HepG2 (cell line): ENCODE results near the gene ZSCAN2. TPM values are rescaled to one million over a fixed set of nuclear protein-coding genes. Genes with fewer than 3 reads are reported as not detected.

ENCODE experiments used
- ARID5B ChIP-seq: IDR thresholded peaks from 2 replicates; pipeline ENCODE4 v1.4.0; 2020; ENCODE audit warnings: mild to moderate bottlenecking, missing genetic modification reagents
- ARNTL ChIP-seq: sonication (generic); formaldehyde crosslinking; IDR thresholded peaks from 2 replicates; pipeline ENCODE4 v1.4.0; 2020; ENCODE audit warnings: mild to moderate bottlenecking, missing genetic modification reagents
- CREB1 ChIP-seq, 2 experiments: fragments of 450-650 bp in 1 of 2; IDR thresholded peaks; 2 replicates each; pipeline ENCODE4 v1.6.1; 2016 to 2017; ENCODE audit warnings: control low read depth in 1 of 2, mild to moderate bottlenecking in 1 of 2, missing compliant biosample characterization in 1 of 2, missing genetic modification characterization in 1 of 2
- EZH2 ChIP-seq: conservative IDR thresholded peaks from 2 replicates; pipeline ENCODE4 v1.6.1; 2012; ENCODE audit warnings: mild to moderate bottlenecking, low read depth, low read length, moderate library complexity
- GZF1 ChIP-seq: sonication (generic); formaldehyde crosslinking; IDR thresholded peaks from 2 replicates; pipeline ENCODE4 v1.5.1; 2020; ENCODE audit warnings: mild to moderate bottlenecking, missing genetic modification reagents
- KDM2A ChIP-seq: sonication (generic); formaldehyde crosslinking; IDR thresholded peaks from 2 replicates; pipeline ENCODE4 v1.4.0; 2020; ENCODE audit warnings: low read depth, missing genetic modification reagents, borderline replicate concordance
- KLF9 ChIP-seq: IDR thresholded peaks from 2 replicates; pipeline ENCODE4 v1.6.1; 2016; ENCODE audit warnings: low read depth
- MAFK ChIP-seq, 2 experiments: IDR thresholded peaks in 1 of 2; conservative IDR thresholded peaks in 1 of 2; 2 replicates each; pipeline ENCODE4 v1.6.1; 2011; ENCODE audit warnings: improper control_type of control experiment in 2 of 2, low read length in 2 of 2
- NFYC ChIP-seq: IDR thresholded peaks from 2 replicates; pipeline ENCODE4 v1.6.1; 2016; ENCODE audit warnings: missing genetic modification reagents, missing compliant biosample characterization
- PITX1 ChIP-seq: sonication (generic); formaldehyde crosslinking; IDR thresholded peaks from 2 replicates; pipeline ENCODE4 v1.5.1; 2020; ENCODE audit warnings: mild to moderate bottlenecking, missing genetic modification reagents
- PREB ChIP-seq: sonication (generic); formaldehyde crosslinking; IDR thresholded peaks from 2 replicates; pipeline ENCODE4 v1.4.0; 2020; ENCODE audit warnings: missing genetic modification reagents
- RARG ChIP-seq: sonication (generic); formaldehyde crosslinking; IDR thresholded peaks from 2 replicates; pipeline ENCODE4 v1.4.0; 2020; ENCODE audit warnings: low read depth, mild to moderate bottlenecking, missing genetic modification reagents
- RFX5 ChIP-seq: IDR thresholded peaks from 2 replicates; pipeline ENCODE4 v1.6.1; 2011; ENCODE audit warnings: low read depth, low read length, improper control_type of control experiment
- SIN3B ChIP-seq: fragments of 150-350 bp; IDR thresholded peaks from 2 replicates; pipeline ENCODE4 v1.6.1; 2014; ENCODE audit warnings: low read length
- SYNCRIP ChIP-seq: fragments of 200-400 bp; formaldehyde crosslinking; IDR thresholded peaks from 2 replicates; pipeline ENCODE4 v1.6.1; 2018; ENCODE audit warnings: mild to moderate bottlenecking, low read depth, low read length; ENCODE audit not compliant: insufficient read depth
- ZBTB21 ChIP-seq: sonication (generic); formaldehyde crosslinking; IDR thresholded peaks from 2 replicates; pipeline ENCODE4 v1.4.0; 2020; ENCODE audit warnings: missing genetic modification reagents
- ZFY ChIP-seq: sonication (generic); formaldehyde crosslinking; IDR thresholded peaks from 2 replicates; pipeline ENCODE4 v1.4.0; 2020; ENCODE audit warnings: missing genetic modification reagents
- ZNF143 ChIP-seq: sonication (generic); formaldehyde crosslinking; IDR thresholded peaks from 2 replicates; pipeline ENCODE4 v1.4.0; 2020; ENCODE audit warnings: missing genetic modification reagents
- ZNF276 ChIP-seq: sonication (generic); formaldehyde crosslinking; IDR thresholded peaks from 2 replicates; pipeline ENCODE4 v1.4.0; 2020; ENCODE audit warnings: mild to moderate bottlenecking, low read depth, missing genetic modification reagents
- ZNF362 ChIP-seq: sonication (generic); formaldehyde crosslinking; IDR thresholded peaks from 2 replicates; pipeline ENCODE4 v1.4.0; 2020; ENCODE audit warnings: missing genetic modification reagents, mild to moderate bottlenecking, borderline replicate concordance
- ZNF496 ChIP-seq: sonication (generic); formaldehyde crosslinking; IDR thresholded peaks from 2 replicates; pipeline ENCODE4 v1.8.1; 2023; ENCODE audit warnings: mild to moderate bottlenecking, moderate library complexity, missing genetic modification reagents; ENCODE audit not compliant: insufficient replicate concordance
- ZSCAN31 ChIP-seq: sonication (generic); formaldehyde crosslinking; IDR thresholded peaks from 2 replicates; pipeline ENCODE4 v1.5.0; 2020; ENCODE audit warnings: low read depth, mild to moderate bottlenecking, missing genetic modification reagents
- polyA plus RNA-seq, 8 experiments: library from polyadenylated mRNA; depleted of rRNA in 3 of 8; stranded (reverse) in 7 of 8; unstranded in 1 of 8; fragments of >200 nt; fragmentation: Illumina TruSeq in 4 of 8; extraction: Trizol in 4 of 8; gene quantifications; 2 replicates each; pipeline versions ENCODE4 v1.2.1 to v1.2.3, GENCODE V29; 2011 to 2016; ENCODE audit warnings: low read depth in 4 of 8, missing spikeins in 1 of 8, mixed read lengths in 1 of 8; ENCODE audit not compliant: insufficient read depth in 1 of 8
- total RNA-seq, 5 experiments: library from RNA; depleted of rRNA; stranded (reverse); fragments of >200 nt; fragmentation: Illumina TruSeq; extraction: Trizol; gene quantifications; 2 replicates each; pipeline ENCODE4 v1.2.3, GENCODE V29; 2016; ENCODE audit warnings: low read depth in 1 of 5

ZSCAN2 gene
- total and polyA plus RNA-seq, 2 of the 13 experiments (the other 11 are each of a cell fraction or from before 2014, with no cell fraction given) = 11.4 to 21.5 TPM

- no peak for TF ChIP-seq ZNF362 (CRISPR knock-in tag)
- no peak for TF ChIP-seq EZH2
- TF ChIP-seq SIN3B = no peak
- peak; percentile 46; the same call in 1 of the 2 replicates for TF ChIP-seq ARNTL (CRISPR knock-in tag)
- peak; percentile 90 for TF ChIP-seq ZFY
- TF ChIP-seq MAFK (conservative IDR thresholded peaks at IDR 0.05 in 1 of 2, IDR thresholded peaks at IDR 0.05 in 1 of 2; ENCODE audit: low read length in 2 of 2) = peak; percentile 82 to 85
- peak; percentile 48; the same call in 1 of the 2 replicates for TF ChIP-seq ZSCAN31 (CRISPR knock-in tag)
- TF ChIP-seq ZBTB21 (CRISPR knock-in tag) = no peak
- no peak for TF ChIP-seq SYNCRIP
- TF ChIP-seq KLF9 = no peak
- peak; percentile 90 for TF ChIP-seq NFYC (CRISPR knock-in tag)
- TF ChIP-seq CREB1 (IDR thresholded peaks at IDR 0.05) = no peak
- 0 out of 2 replicates have a peak, but pooled peaks have one; percentile 30 for TF ChIP-seq CREB1 (CRISPR knock-in tag; IDR thresholded peaks at IDR 0.05)
- TF ChIP-seq ZNF276 (CRISPR knock-in tag) = no peak
- TF ChIP-seq GZF1 (CRISPR knock-in tag) = no peak; the same call in 1 of the 2 replicates
- no peak; the same call in none of the 2 replicates for TF ChIP-seq RFX5
- peak; percentile 92 for TF ChIP-seq ZNF143
- TF ChIP-seq ARID5B = 0 out of 2 replicates have a peak, but pooled peaks have one; percentile 27
- TF ChIP-seq ZNF496 (CRISPR knock-in tag) = no peak
- TF ChIP-seq RARG (CRISPR knock-in tag) = no peak
- no peak for TF ChIP-seq PREB (CRISPR knock-in tag)
- no peak; the same call in 1 of the 2 replicates for TF ChIP-seq PITX1 (CRISPR knock-in tag)
- peak; percentile 65 for TF ChIP-seq KDM2A (CRISPR knock-in tag)
Measured at GRCh38 chr15:84600687-84601554, at the start of gene ZSCAN2 (continued).
